ENCODE measurements around the gene NDC1.

- TF ChIP-seq EZH2phosphoT487 (IDR thresholded peaks at IDR 0.05): no peak
- TF ChIP-seq CTCF (IDR thresholded peaks at IDR 0.05): no peak
These were observed 105.2 kb downstream of the NDC1 start for GRCh38 chr1:53732912-53733317.
